ENCODE measurements around the gene RBFA. TPM values are rescaled to one million over a fixed set of nuclear protein-coding genes. Genes with fewer than 3 reads are reported as not detected.

The RBFA gene
- total and polyA plus RNA-seq, 12 donors, result 21.2 to 45.1 (median 31.6) TPM

GRCh38 chr18:80067321-80067720 is 33.1 kb downstream of the RBFA start:
- no peak for DNase-seq
- peaks cover 0 to 3% (median 0%) of the 10 kb centered on the region in 3 donors for H3K9me3 ChIP-seq (replicated peaks in 1 of 3)
- H3K4me1 ChIP-seq (replicated peaks in 1 of 2), result no peaks in the 10 kb centered on the region
- H3K27me3 ChIP-seq, result no peaks in the 10 kb centered on the region
- H3K36me3 ChIP-seq (replicated peaks in 1 of 2), result no peaks in the 10 kb centered on the region
- TF ChIP-seq CTCF (IDR thresholded peaks at IDR 0.05), result no peak
- no peak for TF ChIP-seq POLR2A (IDR thresholded peaks at IDR 0.05)
- H3K27ac ChIP-seq, result no peak overlapping the region
- no peak overlapping the region for H3K4me3 ChIP-seq
- intact Hi-C loops (cut with DNase I), result no loop called here
- WGBS, 4 donors, result 77 to 90% (median 87%) methylated on average over 8 of the region's 8 CpGs

DNA sequence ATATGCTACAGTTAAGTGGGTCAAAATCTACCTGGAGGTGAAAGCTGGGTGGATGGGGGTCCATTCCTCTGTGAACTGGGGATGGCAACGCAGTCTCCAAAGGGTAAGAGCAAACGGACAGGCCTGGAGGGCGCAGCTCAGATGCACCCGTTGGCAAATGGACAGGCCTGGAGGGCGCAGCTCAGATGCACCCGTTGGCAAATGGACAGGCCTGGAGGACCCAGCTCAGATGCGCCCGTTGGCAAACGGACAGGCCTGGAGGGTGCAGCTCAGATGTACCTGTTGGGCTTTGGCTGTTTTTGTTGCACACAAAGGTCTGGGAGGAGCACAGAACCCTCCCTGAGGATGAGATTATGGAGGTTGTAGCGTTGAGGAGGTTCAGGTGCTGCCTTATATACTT is 33.7 kb downstream of the RBFA start:
- H3K27ac ChIP-seq, result no peak overlapping the region
- H3K27me3 ChIP-seq, result no peaks in the 10 kb centered on the region
- intact Hi-C loops (cut with DNase I), result no loop called here
- H3K4me1 ChIP-seq (replicated peaks in 1 of 2), result no peaks in the 10 kb centered on the region
- no peaks in the 10 kb centered on the region for H3K9me3 ChIP-seq (replicated peaks in 1 of 3)
- 94 to 96% (median 95%) methylated on average over 5 to 10 of the region's 10 CpGs for WGBS, 4 donors
- no peak overlapping the region for H3K4me3 ChIP-seq
- no peak for DNase-seq
- H3K36me3 ChIP-seq (replicated peaks in 1 of 2), result no peaks in the 10 kb centered on the region
- TF ChIP-seq POLR2A (IDR thresholded peaks at IDR 0.05) (no peak), CTCF (IDR thresholded peaks at IDR 0.05) (no peak)

GRCh38 chr18:80068571-80069272 is 34.5 kb downstream of the RBFA start:
- intact Hi-C loops (cut with DNase I), result no loop called here
- DNase-seq, result no peak
- H3K9me3 ChIP-seq (replicated peaks in 1 of 3), result no peaks in the 10 kb centered on the region
- no peaks in the 10 kb centered on the region for H3K27me3 ChIP-seq
- no peaks in the 10 kb centered on the region for H3K36me3 ChIP-seq (replicated peaks in 1 of 2)
- TF ChIP-seq CTCF (IDR thresholded peaks at IDR 0.05) (no peak), POLR2A (IDR thresholded peaks at IDR 0.05) (no peak)
- 78 to 88% (median 83%) methylated on average over 10 of the region's 10 CpGs for WGBS, 4 donors
- H3K4me3 ChIP-seq, result no peak overlapping the region
- no peak overlapping the region for H3K27ac ChIP-seq
- no peaks in the 10 kb centered on the region for H3K4me1 ChIP-seq (replicated peaks in 1 of 2)

DNA sequence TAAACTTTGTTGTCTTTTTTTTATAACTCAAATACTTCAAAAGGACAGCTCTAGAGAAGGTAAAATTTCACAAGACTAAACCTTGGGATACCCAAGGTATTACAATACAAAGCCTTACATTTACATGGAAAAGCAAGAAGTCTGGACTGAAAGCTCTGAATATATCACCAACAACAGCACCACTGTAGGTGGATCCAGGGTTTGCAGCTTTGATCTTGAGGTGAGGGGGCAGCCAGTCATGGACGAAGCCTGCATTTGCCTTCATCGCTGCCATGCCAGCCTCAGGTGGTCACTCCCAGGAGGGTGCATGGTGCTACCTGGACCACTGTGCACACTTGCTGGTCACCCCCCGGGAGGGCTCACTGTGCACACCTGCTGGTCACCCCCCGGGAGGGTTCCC is 36.6 kb downstream of the RBFA start:
- Histone ChIP-seq H3K9me3 (replicated peaks in 1 of 3) (no peaks in the 10 kb centered on the region), H3K27me3 (no peaks in the 10 kb centered on the region), H3K27ac (no peak overlapping the region), H3K36me3 (replicated peaks in 1 of 2) (no peaks in the 10 kb centered on the region), H3K4me3 (no peak overlapping the region), H3K4me1 (replicated peaks in 1 of 2) (no peaks in the 10 kb centered on the region)
- 88 to 100% (median 97%) methylated on average over 2 to 4 of the region's 4 CpGs; no CpG with 5 or more reads in 1 of the 4 donors for WGBS, 4 donors
- no peak for TF ChIP-seq POLR2A (IDR thresholded peaks at IDR 0.05)
- TF ChIP-seq CTCF (IDR thresholded peaks at IDR 0.05), result no peak
- DNase-seq, result no peak
- intact Hi-C loops (cut with DNase I), result no loop called here
